Activated naive CD8-positive, alpha-beta T cell treated with anti-CD3 and anti-CD28 coated beads, Interleukin-2, amount 10 ng/mL, durations not matched to agents 7 days and 5 days (primary cell): ENCODE measurements around the gene MRNIP. TPM values are rescaled to one million over a fixed set of nuclear protein-coding genes. Genes with fewer than 3 reads are reported as not detected.
"Not testable (repeated sequence)": the region's sequence is repeated elsewhere in the genome, so short reads cannot be mapped to it uniquely, and the experiment has no call there.

Experiments used
- ATAC-seq: fragments of 150-1000 bp; cut with Tn5 transposase; one replicate; pipeline ENCODE4 v1.10.0; 2021; ENCODE audit warnings: low read depth, moderate library complexity
- POLR2A ChIA-PET: fragments of 350-600 bp; sonication (Branson Sonifier 250); formaldehyde crosslinking; loops from one replicate; lab custom pipeline; 2021; ENCODE audit warnings: antibody characterized with exemption; lab: Charles Lee
- DNase-seq: peaks from one replicate; pipeline ENCODE4 v3.0.0; 2021
- H3K27ac Mint-ChIP-seq: one replicate; pipeline ENCODE4 v1.8.0; 2022; ENCODE audit warnings: mild to moderate bottlenecking, mixed read lengths
- H3K27me3 Mint-ChIP-seq: one replicate; pipeline ENCODE4 v1.8.0; 2022; ENCODE audit warnings: mild to moderate bottlenecking, moderate library complexity, mixed read lengths
- H3K36me3 Mint-ChIP-seq: one replicate; pipeline ENCODE4 v1.8.0; 2021; ENCODE audit warnings: mild to moderate bottlenecking, mixed read lengths
- H3K4me1 Mint-ChIP-seq: one replicate; pipeline ENCODE4 v1.8.0; 2021; ENCODE audit warnings: mixed read lengths
- H3K4me3 Mint-ChIP-seq: one replicate; pipeline ENCODE4 v1.8.0; 2022; ENCODE audit warnings: mild to moderate bottlenecking, moderate library complexity, mixed read lengths
- H3K9me3 Mint-ChIP-seq: one replicate; pipeline ENCODE4 v1.8.0; 2021; ENCODE audit warnings: mixed read lengths
- total RNA-seq, 2 experiments: library from RNA; stranded (reverse); gene quantifications; one replicate each; pipeline ENCODE4 v1.2.3, GENCODE V29; 2021

The MRNIP gene
- total RNA-seq, 2 experiments from 2014 or later: 46.1 to 47.4 TPM

- Mint-ChIP-seq H3K27me3 (no peaks in the 10 kb centered on the region), H3K4me3 (peak overlapping the region; percentile 66), H3K27ac (peak overlapping the region; percentile 89), H3K4me1 (peaks cover 13% of the 10 kb centered on the region), H3K9me3 (no peaks in the 10 kb centered on the region), H3K36me3 (peaks cover 28% of the 10 kb centered on the region)
- peak; percentile 60 for DNase-seq
- POLR2A ChIA-PET: interaction anchor here (1.0 to 2.4 kb wide), 4 partner anchors 14 to 213 kb away, joined by 3 to 14 read pairs (median 5); partner anchors contain the start of genes HNRNPH1 and SQSTM1
- ATAC-seq: peak; percentile 96
These were observed 22.2 kb downstream of the MRNIP start for GRCh38 chr5:179836225-179837019.

GRCh38 chr5:179834871-179835270 lies 23.7 kb downstream of the MRNIP start:
- ATAC-seq, H3K27me3 Mint-ChIP-seq, POLR2A ChIA-PET, H3K4me3 Mint-ChIP-seq, DNase-seq, H3K9me3 Mint-ChIP-seq, H3K27ac Mint-ChIP-seq: not testable (repeated sequence)
- H3K36me3 Mint-ChIP-seq: peaks cover 35% of the 10 kb centered on the region
- peaks cover 13% of the 10 kb centered on the region for H3K4me1 Mint-ChIP-seq

DNA sequence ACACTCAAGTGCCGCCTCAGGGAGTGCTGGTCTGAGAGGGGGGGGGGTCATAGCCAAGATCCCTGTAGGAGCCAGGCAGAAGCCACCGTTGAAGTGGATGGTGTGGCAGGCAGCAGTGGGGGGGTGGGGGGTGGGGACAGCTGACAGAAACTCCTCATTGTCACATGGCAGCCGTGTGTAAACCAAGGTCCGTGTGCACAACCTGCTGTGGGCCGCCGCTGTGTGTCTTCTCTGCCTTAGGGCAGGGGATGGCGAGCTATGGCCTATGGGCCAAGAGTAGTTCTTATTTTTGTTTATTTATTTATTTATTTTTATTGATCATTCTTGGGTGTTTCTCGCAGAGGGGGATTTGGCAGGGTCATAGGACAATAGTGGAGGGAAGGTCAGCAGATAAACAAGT lies 24.5 kb downstream of the MRNIP start:
- H3K4me3 Mint-ChIP-seq: no peak overlapping the region
- no peaks in the 10 kb centered on the region for H3K9me3 Mint-ChIP-seq
- no peak for ATAC-seq
- H3K27ac Mint-ChIP-seq: no peak overlapping the region
- peaks cover 13% of the 10 kb centered on the region for H3K4me1 Mint-ChIP-seq
- H3K27me3 Mint-ChIP-seq: no peaks in the 10 kb centered on the region
- DNase-seq: no peak
- peaks cover 41% of the 10 kb centered on the region for H3K36me3 Mint-ChIP-seq
- POLR2A ChIA-PET: interaction anchor here (0.7 kb wide), 1 partner anchor 247 kb away, joined by 4 read pairs; no protein-coding TSS in a partner anchor

GRCh38 chr5:179833709-179834070 lies 24.9 kb downstream of the MRNIP start:
- H3K27me3 Mint-ChIP-seq: no peaks in the 10 kb centered on the region
- H3K4me1 Mint-ChIP-seq: peaks cover 13% of the 10 kb centered on the region
- peaks cover 44% of the 10 kb centered on the region for H3K36me3 Mint-ChIP-seq
- no peaks in the 10 kb centered on the region for H3K9me3 Mint-ChIP-seq
- no peak overlapping the region for H3K27ac Mint-ChIP-seq
- DNase-seq (no peak), ATAC-seq (no peak)
- no peak overlapping the region for H3K4me3 Mint-ChIP-seq
- POLR2A ChIA-PET: interaction anchor here (0.7 kb wide), 1 partner anchor 247 kb away, joined by 4 read pairs; no protein-coding TSS in a partner anchor

- no peak for ATAC-seq
These were observed 25.4 kb downstream of the MRNIP start for GRCh38 chr5:179833056-179833708.

GRCh38 chr5:179832039-179832745 lies 26.4 kb downstream of the MRNIP start:
- H3K9me3 Mint-ChIP-seq: no peaks in the 10 kb centered on the region
- H3K27ac Mint-ChIP-seq: no peak overlapping the region
- H3K4me1 Mint-ChIP-seq: peaks cover 14% of the 10 kb centered on the region
- H3K36me3 Mint-ChIP-seq: peaks cover 54% of the 10 kb centered on the region
- ATAC-seq: no peak
- DNase-seq: no peak
- H3K4me3 Mint-ChIP-seq: no peak overlapping the region
- POLR2A ChIA-PET: interaction anchor here (1.0 kb wide), 1 partner anchor 10 kb away, joined by 4 read pairs; no protein-coding TSS in a partner anchor
- H3K27me3 Mint-ChIP-seq: no peaks in the 10 kb centered on the region

More at GRCh38 chr5:179833056-179833708, 25.4 kb downstream of the MRNIP start:
- Mint-ChIP-seq H3K4me1 (peaks cover 13% of the 10 kb centered on the region), H3K27me3 (no peaks in the 10 kb centered on the region), H3K27ac (no peak overlapping the region), H3K36me3 (peaks cover 48% of the 10 kb centered on the region), H3K4me3 (no peak overlapping the region), H3K9me3 (no peaks in the 10 kb centered on the region)
- POLR2A ChIA-PET: interaction anchor here (0.7 to 1.0 kb wide), 2 partner anchors 11 to 248 kb away, joined by 4 read pairs; no protein-coding TSS in a partner anchor
- DNase-seq: no peak

DNA sequence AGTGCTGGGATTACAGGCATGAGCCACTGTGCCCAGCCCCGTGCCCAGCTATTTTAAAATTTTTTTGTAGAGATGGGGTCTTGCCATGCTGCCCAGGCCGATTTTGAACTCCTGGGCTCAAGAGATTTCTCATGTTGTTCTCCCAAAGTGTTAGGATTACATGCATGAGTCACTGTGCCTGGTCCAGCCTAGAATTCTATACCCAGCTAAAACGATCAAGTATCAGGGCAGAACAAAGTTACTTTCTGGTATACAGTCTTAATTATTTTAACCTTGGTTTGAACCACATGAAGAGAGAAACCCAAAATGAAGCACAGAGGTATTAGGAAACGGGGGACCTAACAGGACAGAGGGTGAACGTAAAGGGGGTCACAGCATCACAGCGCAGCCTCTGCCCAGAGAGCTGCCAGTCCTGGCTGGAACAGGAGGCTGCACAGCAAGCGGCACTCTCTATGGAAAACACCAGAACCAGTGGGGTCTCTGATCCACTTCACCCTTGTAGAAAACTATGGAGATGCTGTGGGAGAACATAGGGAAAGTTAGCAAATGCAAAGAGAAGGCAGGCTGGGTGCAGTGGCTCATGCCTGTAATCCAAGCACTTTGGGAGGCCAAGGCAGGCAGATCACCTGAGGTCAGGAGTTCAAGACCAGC lies 27.7 kb downstream of the MRNIP start:
- Mint-ChIP-seq H3K27ac (peak overlapping the region; percentile 2), H3K27me3 (no peaks in the 10 kb centered on the region), H3K36me3 (peaks cover 51% of the 10 kb centered on the region), H3K4me3 (no peak overlapping the region), H3K9me3 (no peaks in the 10 kb centered on the region), H3K4me1 (peaks cover 4% of the 10 kb centered on the region)
- ATAC-seq (no peak), DNase-seq (no peak)
- POLR2A ChIA-PET: no interaction called here

- POLR2A ChIA-PET: interaction anchor here (0.6 kb wide), 1 partner anchor 87 kb away, joined by 3 read pairs; no protein-coding TSS in a partner anchor
- no peaks in the 10 kb centered on the region for H3K9me3 Mint-ChIP-seq
- H3K27ac Mint-ChIP-seq: no peak overlapping the region
- peaks cover 4% of the 10 kb centered on the region for H3K4me1 Mint-ChIP-seq
- no peak for ATAC-seq
- DNase-seq: no peak
- peaks cover 50% of the 10 kb centered on the region for H3K36me3 Mint-ChIP-seq
- no peaks in the 10 kb centered on the region for H3K27me3 Mint-ChIP-seq
- no peak overlapping the region for H3K4me3 Mint-ChIP-seq
These were observed 28.7 kb downstream of the MRNIP start for GRCh38 chr5:179829732-179830435.

DNA sequence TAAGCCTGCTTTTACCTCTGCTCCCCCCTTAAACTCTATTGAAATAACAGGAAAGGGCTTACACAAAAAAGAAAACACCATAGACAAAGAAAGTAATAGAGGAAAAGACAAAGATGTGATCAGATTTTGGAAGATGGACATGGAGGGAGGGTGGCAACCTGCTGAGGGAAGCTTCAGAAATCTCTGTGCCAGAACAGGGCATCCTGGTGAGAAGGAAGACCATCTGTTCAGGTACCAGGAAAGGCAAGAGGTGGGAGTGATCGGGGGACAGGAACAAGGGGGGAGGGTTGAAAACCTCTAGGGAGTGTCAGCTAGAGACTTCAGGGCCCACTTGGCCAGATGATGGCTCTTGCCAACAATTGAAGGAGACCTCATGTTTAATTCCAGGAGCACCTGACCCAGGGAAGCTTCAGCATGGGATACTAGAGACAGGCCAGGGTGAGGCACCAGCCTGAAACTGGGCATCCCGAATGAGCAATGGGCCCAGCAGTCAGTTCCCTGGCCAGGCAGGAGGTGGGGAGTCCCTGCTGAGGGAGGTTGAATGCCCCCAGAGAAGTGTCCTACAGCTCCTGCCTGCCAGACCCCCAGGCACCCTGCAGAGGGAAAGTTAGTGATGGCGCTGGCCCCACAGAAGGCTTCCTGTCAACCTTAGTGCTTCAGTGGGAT lies 29.7 kb downstream of the MRNIP start:
- peak overlapping the region; percentile 82 for H3K27ac Mint-ChIP-seq
- H3K4me1 Mint-ChIP-seq: peaks cover 8% of the 10 kb centered on the region
- ATAC-seq (no peak), DNase-seq (no peak)
- POLR2A ChIA-PET: no interaction called here
- H3K4me3 Mint-ChIP-seq: no peak overlapping the region
- peaks cover 54% of the 10 kb centered on the region for H3K36me3 Mint-ChIP-seq
- no peaks in the 10 kb centered on the region for H3K27me3 Mint-ChIP-seq
- H3K9me3 Mint-ChIP-seq: no peaks in the 10 kb centered on the region

DNA sequence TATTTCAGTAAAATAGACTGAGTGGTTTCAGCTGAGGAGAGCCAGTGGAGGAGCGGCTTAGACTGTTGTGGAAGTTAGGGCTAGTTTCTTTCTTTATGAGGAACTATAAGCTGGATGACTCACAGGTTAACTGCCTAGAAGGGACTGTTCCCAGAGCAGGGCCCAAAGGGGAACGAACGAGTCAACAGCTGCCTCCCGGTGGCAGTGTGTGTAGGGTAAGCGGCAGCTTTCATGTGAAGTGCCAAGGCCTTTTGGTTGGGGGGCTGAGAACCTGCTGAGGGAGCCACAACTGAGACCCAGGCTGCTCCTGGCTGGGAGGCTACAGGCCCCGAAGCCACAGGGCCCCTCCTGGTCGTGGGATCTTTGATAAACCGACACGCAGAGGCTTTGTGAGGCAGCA lies 30.9 kb downstream of the MRNIP start:
- Mint-ChIP-seq H3K36me3 (peaks cover 46% of the 10 kb centered on the region), H3K27me3 (no peaks in the 10 kb centered on the region), H3K4me1 (peaks cover 8% of the 10 kb centered on the region), H3K27ac (peak overlapping the region; percentile 21), H3K9me3 (no peaks in the 10 kb centered on the region), H3K4me3 (no peak overlapping the region)
- ATAC-seq: no peak
- POLR2A ChIA-PET: no interaction called here
- DNase-seq: no peak

DNA sequence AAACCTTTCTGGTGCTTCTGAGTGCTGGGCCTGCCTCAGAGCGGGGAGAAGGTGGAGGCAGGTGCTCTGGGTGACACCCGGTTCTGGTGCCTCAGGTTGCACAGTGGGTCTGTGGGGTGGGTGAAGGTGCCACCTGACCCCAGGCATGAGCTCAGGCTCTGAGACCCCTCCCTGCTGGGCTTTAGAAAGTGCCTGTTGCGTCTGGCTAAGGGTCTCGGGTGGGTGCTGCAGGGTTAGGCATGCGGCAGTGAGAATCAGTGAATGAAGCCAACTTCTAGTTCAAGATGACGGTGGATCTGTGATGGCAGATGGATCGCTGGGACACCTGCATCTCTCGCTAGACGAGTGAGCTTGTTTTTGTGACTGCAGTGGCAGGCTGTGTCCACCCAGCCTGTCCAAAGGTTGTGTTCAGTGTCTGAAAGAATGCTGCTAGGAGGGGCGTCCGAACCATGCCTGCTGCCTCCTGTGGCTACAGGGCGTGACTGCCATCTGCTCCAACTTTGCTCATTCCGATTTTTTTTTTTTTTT lies 32.9 kb downstream of the MRNIP start:
- Mint-ChIP-seq H3K27ac (no peak overlapping the region), H3K36me3 (peaks cover 39% of the 10 kb centered on the region)

GRCh38 chr5:179824745-179825112 lies 33.9 kb downstream of the MRNIP start:
- ATAC-seq: no peak
- POLR2A ChIA-PET: no interaction called here
- no peaks in the 10 kb centered on the region for H3K9me3 Mint-ChIP-seq
- no peak overlapping the region for H3K27ac Mint-ChIP-seq
- H3K4me3 Mint-ChIP-seq: no peak overlapping the region
- peaks cover 22% of the 10 kb centered on the region for H3K4me1 Mint-ChIP-seq
- no peak for DNase-seq
- H3K36me3 Mint-ChIP-seq: peaks cover 33% of the 10 kb centered on the region
- H3K27me3 Mint-ChIP-seq: no peaks in the 10 kb centered on the region

More for the DNA sequence above, 32.9 kb downstream of the MRNIP start:
- Mint-ChIP-seq H3K4me3 (no peak overlapping the region), H3K4me1 (peaks cover 16% of the 10 kb centered on the region), H3K9me3 (no peaks in the 10 kb centered on the region), H3K27me3 (no peaks in the 10 kb centered on the region)
- ATAC-seq (no peak), DNase-seq (no peak)
- POLR2A ChIA-PET: interaction anchor here (0.6 kb wide), 1 partner anchor 63 kb away, joined by 4 read pairs; no protein-coding TSS in a partner anchor
